ENCODE results near the gene MAPRE3.

The MAPRE3 gene

DNA sequence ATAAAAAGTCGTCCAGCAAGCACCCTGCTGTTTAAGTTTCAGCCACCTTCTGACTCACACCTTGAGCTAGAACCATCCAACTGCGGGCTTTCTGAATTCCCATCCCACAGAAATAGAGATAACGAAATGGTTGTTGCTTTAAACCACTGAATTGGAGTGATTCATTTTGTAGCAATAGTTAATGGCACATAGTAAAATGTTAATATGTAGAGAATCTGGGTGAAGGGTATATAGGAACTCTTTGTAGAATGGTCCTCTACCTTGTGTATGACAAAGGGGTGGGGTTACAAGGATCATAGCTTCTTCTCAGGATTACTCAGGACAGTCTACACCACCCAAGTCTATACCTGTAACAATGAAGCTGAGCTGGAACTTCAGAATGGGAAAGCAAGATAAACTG, 2.4 kb upstream of the MAPRE3 start:
- DNase-seq (ENCODE audit: low spot score) = no peak
- TF ChIP-seq, protein P1, sequence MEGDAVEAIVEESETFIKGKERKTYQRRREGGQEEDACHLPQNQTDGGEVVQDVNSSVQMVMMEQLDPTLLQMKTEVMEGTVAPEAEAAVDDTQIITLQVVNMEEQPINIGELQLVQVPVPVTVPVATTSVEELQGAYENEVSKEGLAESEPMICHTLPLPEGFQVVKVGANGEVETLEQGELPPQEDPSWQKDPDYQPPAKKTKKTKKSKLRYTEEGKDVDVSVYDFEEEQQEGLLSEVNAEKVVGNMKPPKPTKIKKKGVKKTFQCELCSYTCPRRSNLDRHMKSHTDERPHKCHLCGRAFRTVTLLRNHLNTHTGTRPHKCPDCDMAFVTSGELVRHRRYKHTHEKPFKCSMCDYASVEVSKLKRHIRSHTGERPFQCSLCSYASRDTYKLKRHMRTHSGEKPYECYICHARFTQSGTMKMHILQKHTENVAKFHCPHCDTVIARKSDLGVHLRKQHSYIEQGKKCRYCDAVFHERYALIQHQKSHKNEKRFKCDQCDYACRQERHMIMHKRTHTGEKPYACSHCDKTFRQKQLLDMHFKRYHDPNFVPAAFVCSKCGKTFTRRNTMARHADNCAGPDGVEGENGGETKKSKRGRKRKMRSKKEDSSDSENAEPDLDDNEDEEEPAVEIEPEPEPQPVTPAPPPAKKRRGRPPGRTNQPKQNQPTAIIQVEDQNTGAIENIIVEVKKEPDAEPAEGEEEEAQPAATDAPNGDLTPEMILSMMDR (IDR thresholded peaks at IDR 0.05; ENCODE audit: extremely low read depth, missing control alignments) = no peak

- TF ChIP-seq, protein P1 (IDR thresholded peaks at IDR 0.05; ENCODE audit: extremely low read depth, missing control alignments) = no peak
- no peak for DNase-seq (ENCODE audit: low spot score)
Measured at GRCh38 chr2:26969077-26969844, 1.2 kb upstream of the MAPRE3 start.

GRCh38 chr2:26970928-26971627, 641 bp downstream of the MAPRE3 start:
- DNase-seq (ENCODE audit: low spot score) = no peak
- TF ChIP-seq, protein P1 (IDR thresholded peaks at IDR 0.05; ENCODE audit: extremely low read depth, missing control alignments) = no peak

- TF ChIP-seq, protein P1 (IDR thresholded peaks at IDR 0.05; ENCODE audit: extremely low read depth, missing control alignments) = no peak
- no peak for DNase-seq (ENCODE audit: low spot score)
Measured at GRCh38 chr2:26971911-26972786, 1.7 kb downstream of the MAPRE3 start.

DNA sequence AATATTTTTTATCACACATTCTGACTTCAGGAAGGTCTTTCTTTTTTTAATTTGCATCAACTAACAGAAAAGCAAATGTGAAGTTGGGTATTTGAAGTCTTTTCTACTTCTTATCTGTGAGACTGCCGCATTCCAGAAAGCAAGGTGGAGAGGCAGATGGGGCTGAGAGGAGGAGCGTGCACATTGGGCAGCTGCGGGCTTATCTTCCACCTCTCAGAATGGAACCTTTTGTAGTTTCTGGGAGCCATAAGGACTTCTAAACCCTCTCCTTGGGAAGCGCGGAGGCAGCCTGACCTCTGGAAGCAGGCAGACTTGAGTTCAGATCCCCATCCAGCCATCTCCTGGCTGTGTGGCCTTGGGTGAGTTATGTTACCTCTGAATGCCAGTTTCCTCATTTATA, 3.9 kb downstream of the MAPRE3 start:
- no peak for DNase-seq (ENCODE audit: low spot score)
- TF ChIP-seq, protein P1 (IDR thresholded peaks at IDR 0.05; ENCODE audit: extremely low read depth, missing control alignments) = no peak

DNA sequence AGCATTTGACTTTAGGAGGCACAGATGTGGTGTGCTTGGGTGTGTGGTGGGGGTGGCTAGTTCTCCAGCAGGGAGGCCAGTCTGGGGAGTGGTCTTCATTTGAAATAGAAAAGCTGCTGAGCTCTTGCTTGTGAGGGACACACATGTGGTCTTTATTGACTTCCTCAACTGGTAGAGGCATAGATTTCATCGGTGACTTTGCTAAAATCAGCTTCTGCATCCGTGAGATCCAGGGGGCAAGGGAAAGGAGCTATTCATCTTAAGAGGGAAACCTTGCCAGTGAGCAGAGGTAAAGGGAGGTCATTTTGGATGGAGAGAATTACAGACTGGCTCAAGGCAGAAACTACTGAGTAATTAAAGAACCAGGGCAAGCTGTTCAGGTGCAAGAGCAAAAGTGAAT, 4.7 kb downstream of the MAPRE3 start:
- TF ChIP-seq, protein P1 (IDR thresholded peaks at IDR 0.05; ENCODE audit: extremely low read depth, missing control alignments) = no peak
- DNase-seq (ENCODE audit: low spot score) = no peak

Measured in GM20000 (cell line).